Suppressor macrophage (primary cell): Measurements from ENCODE around the gene ESPL1.

Experiments
- DNase-seq, 4 experiments: peaks; one replicate each; pipeline ENCODE4 v3.0.0-alpha.2; 2020 to 2022

ESPL1 gene

GRCh38 chr12:53231921-53232645 is 36.0 kb upstream of the ESPL1 start, which contains the start of gene RARG:
RARG (minus strand) TSS chr12:53232209; CDS start chr12:53227545, 4,664 bp downstream.
- peak in 2 of 4 experiments; percentile 26 to 36 for DNase-seq

GRCh38 chr12:53232646-53233461 is 35.2 kb upstream of the ESPL1 start:
- DNase-seq, result peak in 3 of 4 experiments; percentile 50 to 74 (median 69)

DNA sequence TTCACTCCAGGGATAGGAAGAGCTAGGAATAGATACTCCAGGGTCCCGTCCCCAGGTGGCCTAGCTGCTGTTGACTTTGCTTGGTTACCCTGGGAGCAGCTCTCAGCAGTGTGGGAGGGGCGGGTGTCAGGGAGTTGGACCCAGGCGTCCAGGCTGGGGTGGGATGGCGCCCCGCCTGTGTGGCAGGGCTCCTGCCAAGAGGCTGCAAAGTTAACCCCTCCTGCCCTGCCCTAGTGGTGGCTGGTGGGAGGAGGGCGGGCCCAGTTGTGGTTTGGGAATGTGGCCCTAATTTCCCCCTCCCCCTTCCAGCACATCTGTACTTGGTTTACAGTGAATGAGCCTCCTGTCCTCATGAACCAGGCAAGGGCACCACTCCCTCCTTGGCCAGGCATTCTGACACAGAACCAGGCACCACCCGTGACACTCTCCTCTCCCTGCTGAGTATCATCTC is 34.4 kb upstream of the ESPL1 start:
- no peak for DNase-seq

DNA sequence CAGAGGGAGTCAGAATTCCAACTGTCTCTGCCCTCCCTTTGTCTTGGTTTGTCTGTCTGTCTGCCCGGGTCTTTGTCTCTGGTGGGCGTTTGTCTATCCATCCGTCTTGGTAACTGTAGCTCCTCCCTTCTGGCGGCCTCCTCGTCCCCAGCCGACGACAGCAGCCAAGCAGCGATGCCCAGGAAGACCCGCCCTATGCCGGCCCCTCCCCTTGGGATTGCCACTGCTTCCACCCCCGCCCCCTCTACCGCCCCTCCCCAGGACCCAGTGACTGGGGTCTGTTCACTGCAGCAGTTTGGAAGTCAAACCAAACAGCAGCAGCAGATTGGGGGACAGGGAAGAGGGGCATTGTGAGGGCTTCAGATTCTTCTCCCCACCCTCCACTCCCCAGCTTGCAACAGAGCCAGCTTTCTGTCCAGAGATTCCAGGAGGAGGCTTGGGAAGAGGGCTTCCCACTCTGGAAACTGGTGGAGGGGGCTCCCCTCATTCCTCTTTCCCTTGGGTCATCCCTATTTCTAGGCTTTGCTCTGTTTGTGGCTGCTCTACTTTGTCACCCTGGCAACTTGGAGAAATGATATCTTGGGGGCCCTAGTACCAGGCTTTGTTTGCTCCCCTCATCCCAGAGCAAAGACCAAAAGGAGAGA is 33.7 kb upstream of the ESPL1 start:
- DNase-seq, result no peak

- DNase-seq, result no peak
Measured at GRCh38 chr12:53235164-53235563, 32.9 kb upstream of the ESPL1 start.

DNA sequence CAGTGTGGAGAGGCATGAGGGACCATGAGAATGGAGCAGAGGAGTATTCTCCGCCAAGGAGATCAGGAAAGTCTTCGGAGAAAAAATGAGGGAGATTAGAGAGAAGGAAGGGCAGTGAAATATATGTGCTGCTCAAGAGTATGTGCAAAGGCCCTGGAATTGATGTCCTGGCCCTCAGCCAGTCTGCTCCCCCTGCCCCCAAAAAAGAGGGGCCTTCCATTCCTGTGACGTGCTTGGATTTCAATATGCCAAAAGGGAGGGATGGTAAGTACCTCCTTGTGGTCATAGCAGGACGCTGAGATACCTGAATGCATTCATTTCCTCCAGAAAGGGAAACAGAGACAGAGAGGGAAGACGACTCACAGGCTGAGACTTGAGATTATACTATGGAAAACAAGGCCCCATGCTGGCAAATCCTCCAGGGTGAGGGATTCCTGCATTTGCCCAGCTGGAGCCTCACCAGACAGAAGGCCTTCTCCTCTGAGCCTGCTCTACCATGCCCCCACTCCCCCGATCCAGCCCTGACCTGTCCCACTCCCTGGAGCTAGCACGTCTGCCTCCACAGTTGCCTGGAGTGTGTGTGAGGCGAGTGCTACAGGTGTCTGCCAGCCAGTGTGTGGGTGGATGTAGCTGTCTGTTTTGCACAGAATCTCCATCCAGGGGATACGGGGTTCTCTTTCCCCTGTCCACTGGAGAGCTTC is 32.2 kb upstream of the ESPL1 start:
- DNase-seq, result no peak

DNA sequence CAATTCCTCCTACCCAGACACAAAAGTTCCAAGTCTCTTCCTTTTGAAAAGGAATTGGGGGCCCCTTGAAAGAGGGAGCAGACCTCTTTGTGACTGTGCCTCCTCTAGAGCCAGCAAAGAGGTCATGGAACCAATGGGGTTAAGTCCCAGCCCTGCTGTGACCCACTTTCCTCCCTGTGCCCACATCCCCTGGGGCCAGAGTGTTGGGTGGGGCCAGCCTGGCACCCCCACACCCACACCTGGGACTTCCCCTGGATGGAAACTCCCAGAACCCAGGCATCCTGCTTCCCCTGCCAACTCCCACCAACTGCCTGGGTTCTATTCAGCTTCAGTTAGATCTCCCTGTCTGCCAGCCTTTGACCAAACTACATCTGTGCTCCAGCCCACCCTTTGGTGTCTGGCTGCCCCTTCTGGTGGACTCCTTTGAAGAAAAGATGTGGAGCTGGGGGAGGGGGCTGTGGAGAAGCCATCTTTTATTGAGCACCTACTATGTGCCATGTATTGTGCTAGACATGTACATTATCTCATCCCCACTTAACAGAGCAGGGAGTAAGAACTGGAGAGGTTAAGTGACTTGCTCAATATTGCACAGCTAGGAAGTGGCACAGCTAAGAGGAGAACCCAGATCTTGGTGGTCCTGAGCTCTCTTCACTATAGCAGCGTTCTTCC is 31.5 kb upstream of the ESPL1 start:
- no peak for DNase-seq

- no peak for DNase-seq
Measured at GRCh38 chr12:53239643-53240258, 28.3 kb upstream of the ESPL1 start.

DNA sequence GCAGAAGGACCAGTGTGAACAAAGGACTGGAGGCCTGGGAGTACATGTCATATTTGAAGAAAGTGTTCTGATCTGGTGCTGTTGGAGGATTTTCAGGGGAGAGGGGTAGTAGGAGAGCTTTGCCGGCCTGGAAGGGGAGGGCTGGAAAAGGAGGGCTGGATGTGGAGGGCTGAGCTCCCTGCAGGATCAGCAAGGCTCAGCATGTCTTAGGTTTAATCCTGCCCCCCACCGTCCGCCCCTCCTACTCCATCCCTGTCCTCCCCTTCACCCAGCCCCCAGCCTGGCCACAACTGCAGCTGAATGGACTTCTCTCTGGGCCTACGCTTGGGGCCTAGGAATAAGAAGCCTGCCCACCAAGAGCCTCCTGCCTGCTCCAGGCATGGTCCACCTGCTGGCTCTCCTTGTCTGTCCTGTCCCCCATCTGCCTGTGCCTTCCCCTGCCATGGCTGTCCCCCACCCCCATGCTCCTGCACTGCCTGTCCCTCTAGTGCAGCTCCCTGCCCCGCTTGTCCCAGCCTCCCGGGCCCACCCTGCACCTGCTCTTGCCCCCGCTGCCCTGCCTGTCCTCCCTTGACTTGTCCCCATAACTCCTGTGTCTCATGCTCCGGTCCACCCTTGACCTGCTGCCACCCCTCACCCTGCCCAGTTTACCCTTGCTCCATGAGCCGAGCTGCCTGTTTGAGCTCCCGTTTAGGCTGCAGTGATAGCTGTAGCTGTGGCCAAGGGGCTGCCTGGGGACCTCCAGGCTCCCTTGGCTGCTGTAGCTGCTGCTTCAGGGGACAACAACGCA is 26.3 kb upstream of the ESPL1 start:
- DNase-seq, result no peak

DNA sequence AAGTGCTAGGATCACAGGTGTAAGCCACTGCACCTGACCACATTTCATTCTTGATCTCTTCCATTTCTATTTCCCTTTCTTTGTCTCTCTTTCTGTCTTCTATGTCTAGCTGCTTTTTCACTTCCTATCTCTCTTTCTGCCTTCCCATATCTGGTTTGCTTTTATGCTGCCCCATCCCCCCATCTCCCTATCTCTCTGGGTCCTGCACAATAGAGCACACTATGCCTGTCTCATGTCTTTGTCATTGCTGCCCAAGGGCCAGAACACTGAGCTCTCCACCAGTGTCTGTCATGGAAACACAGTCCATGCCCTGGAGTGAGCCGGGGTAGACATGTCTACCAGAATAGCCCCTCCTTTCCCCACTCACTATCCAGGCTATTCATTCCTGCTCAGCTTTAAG is 23.8 kb upstream of the ESPL1 start:
- no peak for DNase-seq

DNA sequence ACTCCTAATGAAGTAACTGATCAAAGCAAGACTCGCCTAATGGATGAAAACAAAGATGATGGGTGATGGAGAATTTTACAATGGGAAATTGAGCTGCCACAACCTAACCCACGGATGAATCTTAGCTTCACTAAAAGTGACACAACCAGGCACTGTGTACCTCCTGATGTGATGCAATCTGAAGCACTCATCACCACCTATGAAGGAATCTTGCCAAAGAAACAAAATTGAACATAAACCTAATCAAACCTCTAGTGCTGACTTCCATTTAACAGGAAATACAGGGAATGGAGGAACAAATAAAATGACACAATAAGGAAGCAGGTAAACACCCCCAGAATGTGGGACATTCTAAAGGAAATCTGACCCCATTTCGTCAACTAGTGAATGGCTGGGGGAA is 22.8 kb upstream of the ESPL1 start:
- no peak for DNase-seq

DNA sequence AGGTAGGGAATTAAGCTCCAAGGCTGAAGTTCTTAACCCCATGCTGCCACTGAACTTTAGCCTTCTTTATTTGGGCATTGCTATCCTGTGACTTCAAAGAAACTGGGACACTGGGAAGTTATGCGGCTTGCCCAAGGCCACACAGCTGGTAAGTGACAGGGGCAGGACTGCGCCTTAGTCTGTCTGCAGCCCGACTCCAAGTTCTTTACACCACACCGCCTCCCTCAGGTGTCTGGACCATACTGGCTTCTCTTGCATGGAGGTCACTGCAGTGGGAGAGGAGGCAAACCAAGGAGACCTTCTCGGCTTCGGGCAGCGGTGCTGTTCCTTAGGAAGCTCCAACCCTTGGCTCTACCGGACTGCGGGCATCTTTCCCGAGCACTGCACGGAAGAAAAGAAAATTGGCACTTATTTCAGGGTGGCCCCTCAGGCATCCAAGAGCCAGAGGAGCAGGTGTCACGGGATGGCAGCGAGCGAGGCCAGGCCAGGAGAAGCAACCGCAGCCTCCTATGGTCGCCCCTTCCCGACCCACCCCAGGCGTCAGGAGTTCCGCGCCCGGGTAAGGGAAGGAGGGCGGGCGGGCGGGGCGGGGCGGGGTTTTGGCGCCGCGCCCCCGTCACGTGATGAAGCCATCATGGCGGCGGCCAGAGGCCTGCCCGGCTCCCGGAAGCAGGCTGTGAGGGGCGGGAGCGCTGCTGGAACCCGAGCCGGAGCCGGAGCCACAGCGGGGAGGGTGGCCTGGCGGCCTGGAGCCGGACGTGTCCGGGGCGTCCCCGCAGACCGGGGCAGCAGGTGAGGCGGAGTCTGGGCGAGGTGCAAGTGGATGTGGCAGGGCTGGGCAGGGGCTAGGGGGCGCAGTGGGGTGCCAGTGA is 16.4 kb upstream of the ESPL1 start:
- DNase-seq, result peak; percentile 83 to 92 (median 88)

DNA sequence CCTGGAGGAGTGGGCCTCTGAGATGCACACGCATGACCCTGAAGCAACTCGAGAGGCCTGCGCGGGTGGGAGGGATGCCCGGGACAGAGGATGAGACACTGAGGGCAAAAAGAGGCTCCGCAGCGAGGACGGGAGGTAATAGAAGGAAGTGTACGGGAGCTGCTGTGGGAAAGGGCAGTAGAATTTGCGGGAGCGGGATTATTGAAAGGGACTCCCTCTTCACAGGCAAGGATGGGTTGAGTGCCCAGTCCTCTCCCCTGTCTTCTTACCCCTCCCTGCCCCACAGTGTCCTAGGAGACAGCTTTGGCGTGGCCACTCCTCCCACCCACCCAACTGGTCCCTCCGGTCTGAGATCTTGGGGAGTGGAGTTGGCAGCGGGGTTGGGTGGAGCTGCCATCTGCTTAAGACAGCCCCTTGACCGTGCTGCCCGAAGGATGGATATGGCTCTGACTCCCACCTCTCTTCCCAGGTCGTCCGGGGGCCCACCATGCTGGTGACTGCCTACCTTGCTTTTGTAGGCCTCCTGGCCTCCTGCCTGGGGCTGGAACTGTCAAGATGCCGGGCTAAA is 15.7 kb upstream of the ESPL1 start:
- DNase-seq, result no peak

DNA sequence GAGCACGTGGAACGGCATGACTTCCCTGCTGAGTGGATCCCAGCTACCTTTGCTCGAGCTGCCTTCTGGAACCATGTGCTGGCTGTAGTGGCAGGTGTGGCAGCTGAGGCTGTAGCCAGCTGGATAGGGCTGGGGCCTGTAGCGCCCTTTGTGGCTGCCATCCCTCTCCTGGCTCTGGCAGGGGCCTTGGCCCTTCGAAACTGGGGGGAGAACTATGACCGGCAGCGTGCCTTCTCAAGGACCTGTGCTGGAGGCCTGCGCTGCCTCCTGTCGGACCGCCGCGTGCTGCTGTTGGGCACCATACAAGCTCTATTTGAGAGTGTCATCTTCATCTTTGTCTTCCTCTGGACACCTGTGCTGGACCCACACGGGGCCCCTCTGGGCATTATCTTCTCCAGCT is 14.8 kb upstream of the ESPL1 start:
- DNase-seq, result no peak

GRCh38 chr12:53254816-53255545 is 13.1 kb upstream of the ESPL1 start:
- no peak for DNase-seq

GRCh38 chr12:53255996-53256395 is 12.1 kb upstream of the ESPL1 start:
- peak; percentile 21 to 77 (median 62) for DNase-seq

DNA sequence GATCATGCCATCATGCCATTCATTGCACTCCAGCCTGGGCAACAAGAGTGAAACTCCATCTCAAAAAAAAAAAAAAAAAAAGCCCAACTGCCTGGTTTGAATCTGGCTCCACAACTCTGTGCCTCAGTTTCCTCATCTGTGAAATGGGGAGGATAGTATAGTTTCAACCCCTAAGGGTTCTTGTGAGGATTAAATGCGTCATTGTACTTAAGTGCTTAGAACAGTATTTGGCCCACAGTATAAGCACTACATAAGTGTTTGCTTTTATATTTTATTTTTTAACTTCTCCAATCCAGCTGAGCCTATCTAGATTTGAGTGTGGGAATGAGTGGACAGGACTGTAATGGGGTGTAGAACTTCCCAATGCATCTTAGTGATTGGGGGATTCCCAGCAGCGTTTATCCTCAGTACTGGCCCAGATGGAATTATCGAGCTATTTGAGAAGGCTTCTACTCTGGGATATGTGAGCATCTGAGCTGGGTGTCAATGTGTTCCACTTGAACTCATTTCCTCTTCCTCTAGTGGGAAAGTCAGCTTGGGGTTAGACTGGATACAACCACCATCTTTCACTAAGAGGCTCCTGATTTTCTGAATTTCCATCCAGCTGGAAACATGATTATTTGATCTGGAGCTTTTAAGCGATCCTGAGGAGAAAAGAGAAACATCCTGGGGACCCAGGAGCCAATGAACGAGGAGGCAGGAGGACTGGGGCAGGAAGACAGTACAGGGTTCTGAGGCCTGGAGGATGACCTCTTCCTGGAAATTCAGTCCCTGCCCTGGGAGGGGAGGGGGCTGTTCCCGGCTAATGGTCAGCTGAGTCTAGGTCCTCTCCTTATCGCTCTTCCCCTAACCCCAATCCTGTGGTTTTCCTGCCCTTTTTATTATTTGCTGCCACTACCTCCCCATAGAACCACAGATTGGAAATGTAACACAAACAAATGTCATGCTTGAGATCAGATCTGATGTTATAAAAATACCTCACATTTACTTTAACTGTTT is 9.3 kb upstream of the ESPL1 start:
- DNase-seq, result no peak
